Fibroblast of skin of abdomen (primary cell): ENCODE measurements around the gene METTL23.

ENCODE experiments used
- DNase-seq: peaks from one replicate; pipeline ENCODE4 v3.0.0-alpha.2; 2013

Gene METTL23

DNA sequence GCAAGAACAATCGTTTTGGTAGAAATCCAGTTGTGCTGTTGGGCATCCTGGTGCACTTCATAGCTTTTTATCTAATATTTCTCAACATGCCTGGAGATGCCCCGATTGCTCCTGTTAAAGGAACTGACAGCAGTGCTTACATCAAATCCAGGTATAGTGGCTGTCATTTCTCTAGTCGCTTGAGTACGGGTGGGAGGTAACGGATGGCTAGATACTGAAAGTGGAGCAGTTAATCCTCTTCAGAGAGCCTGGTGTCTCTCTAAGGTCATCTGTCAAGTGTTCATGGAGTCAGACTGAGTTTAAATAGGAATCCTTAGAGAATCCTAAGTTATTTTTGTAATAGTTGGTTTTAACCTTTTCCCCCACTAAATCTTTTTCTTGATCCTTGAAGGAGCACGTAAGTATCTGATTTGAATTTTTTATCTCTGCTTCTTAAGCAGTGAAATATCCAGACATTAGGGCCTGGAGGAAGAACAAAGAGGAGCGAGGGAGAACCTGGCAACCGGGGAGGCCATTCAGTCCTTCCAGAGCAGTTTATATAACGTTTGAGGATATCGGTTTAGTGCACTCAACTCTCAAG is 48.5 kb downstream of the METTL23 start:
- no peak for DNase-seq

DNA sequence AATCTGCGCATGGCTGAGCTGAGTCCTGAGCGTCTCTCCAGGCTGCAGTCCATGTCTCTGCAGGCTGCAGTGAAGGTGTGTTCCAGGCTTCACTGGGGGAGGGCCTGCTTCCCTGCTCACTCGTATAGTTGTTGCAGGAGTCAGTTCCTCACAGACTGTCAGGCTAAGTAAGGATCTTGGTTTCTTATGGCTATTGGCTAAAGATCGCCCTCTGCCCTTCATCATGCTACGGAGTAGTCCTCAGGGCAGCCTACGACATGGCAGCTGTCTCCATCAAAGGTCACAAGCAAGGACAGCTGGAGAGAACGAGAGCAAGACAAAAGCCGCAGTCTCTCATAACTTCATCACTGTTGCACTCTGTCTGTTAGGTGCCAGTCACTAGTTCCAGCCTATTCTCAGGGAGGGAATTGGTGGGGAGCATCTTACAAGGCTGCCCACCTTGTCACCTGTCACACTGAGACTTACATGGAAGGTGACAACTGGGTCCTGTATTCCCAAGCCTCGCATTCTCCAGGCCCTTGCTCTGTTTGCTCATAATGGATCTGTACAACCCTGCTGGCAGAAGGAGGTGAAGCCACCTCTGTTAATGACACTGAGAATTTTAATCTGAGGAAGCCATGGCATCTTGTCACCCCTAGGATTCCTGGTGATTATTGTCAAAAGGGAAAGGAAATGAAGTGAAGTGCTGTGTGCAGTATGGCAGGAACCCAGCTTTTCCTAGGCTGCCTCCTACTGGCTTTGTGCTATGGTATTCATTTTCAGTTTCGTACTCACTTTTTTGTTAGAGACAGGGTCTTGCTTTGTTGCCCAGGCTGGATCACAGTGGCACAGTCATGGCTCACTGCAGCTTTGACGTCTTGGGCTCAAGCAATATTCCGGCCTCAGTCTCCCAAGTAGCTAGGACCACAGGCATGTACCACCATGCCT is 54.7 kb downstream of the METTL23 start:
- DNase-seq: no peak

DNA sequence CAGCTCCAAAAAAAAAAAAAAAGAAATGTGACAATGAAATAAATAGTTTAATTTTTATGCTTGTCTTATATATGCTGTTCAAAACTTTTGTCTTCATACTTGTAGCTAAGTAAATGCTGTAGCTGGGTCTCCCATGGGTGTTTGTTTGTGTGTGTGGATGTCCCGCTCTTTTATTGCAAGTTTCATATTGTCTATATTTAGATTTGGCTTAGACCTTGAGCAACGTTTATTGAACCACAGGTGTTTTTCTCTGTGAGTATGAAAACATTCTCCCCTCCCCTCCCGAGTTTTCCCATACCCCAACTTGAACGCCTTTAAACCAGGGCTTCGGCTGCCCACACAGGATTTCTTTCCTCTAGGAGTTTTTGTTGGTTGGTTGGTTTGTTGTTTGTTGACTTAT is 56.5 kb downstream of the METTL23 start:
- DNase-seq: no peak
